ENCODE results near the gene CTDNEP1. TPM values are rescaled to one million over a fixed set of nuclear protein-coding genes. Genes with fewer than 3 reads are reported as not detected.

CTDNEP1 gene
- total RNA-seq = 100 to 1,000 TPM; 171 to 179 TPM

GRCh38 chr17:7251661-7252175 is at the start of gene CTDNEP1:
Gene CTDNEP1 (minus strand): TSS chr17:7251734. CDS start chr17:7251296, 438 bp downstream.
- ATAC-seq = peak; percentile 97 to 98
- Mint-ChIP-seq H3K27ac (peak within 1 kb of the TSS; percentile 99 to 100), H3K36me3 (peaks cover 27 to 35% of the 10 kb centered on the region in 2 donors), H3K9me3 (no peaks in the 10 kb centered on the region)
- DNase-seq (ENCODE audit: low spot score in 2 of 2) = peak in 1 of 2 donors; percentile 99

- peak; percentile 81 to 86 for DNase-seq (ENCODE audit: low spot score in 2 of 2)
- Mint-ChIP-seq H3K36me3 (peaks cover 0 to 6% of the 10 kb centered on the region in 2 donors), H3K9me3 (no peaks in the 10 kb centered on the region), H3K27ac (no peak overlapping the region)
- ATAC-seq = peak; percentile 40 to 75
These were observed 44.8 kb upstream of the CTDNEP1 start for GRCh38 chr17:7296189-7296861.

DNA sequence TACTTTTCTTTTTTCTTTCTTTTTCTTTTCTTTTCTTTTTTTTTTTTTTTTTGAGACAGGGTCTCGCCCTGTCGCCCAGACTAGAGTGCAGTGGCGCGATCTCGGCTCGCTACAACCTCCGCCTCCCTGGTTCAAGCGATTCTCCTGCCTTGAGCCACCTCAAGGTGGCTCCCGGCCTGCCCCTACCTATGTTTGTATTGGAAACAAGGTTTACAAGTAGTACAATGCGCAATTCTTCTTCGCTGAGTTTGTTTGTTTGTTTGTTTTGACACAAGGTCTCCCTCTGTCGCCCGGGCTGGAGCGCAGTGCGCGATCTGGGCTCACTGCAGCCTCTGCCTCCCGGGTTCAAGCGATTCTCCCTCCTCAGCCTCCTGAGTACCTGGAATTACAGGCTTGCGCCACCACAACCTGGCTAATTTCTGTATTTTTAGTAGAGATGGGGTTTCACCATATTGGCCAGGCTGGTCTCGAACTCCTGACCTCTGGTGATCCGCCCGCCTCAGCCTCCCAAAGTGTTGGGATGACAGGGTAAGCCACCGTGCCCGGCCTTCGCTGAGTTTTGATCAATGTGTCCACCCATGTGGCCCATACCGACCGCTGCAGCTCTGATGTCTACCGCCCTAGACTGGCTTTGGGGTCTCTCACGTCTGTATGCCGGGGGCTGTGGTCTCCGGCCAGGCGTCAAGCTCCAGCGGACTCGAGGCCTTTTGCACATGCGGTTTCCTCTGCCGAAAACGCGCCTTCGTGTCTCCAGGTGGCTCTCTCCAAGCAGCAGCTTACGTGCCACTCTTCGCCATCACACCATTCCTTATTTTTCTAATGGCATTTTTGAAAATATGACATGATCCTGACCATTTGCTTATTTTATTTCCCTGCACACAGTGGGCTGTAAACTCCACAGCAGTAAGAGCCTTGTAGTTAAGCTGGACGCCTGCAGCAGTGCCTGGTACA is 44.0 kb upstream of the CTDNEP1 start:
- H3K36me3 Mint-ChIP-seq = peaks cover 0 to 6% of the 10 kb centered on the region in 2 donors
- no peaks in the 10 kb centered on the region for H3K9me3 Mint-ChIP-seq
- peak overlapping the region in 1 of 2 donors; percentile 90 for H3K27ac Mint-ChIP-seq
- DNase-seq (ENCODE audit: low spot score in 2 of 2) (no peak), ATAC-seq (no peak)

- peak in 1 of 2 donors; percentile 80 for DNase-seq (ENCODE audit: low spot score in 2 of 2)
- peak; percentile 65 to 88 for ATAC-seq
- Mint-ChIP-seq H3K36me3 (peaks cover 0 to 6% of the 10 kb centered on the region in 2 donors), H3K9me3 (no peaks in the 10 kb centered on the region), H3K27ac (peak within 1 kb of the TSS in 1 of 2 donors; percentile 90)
These were observed 43.1 kb upstream of the CTDNEP1 start, which contains the start of gene YBX2 for GRCh38 chr17:7294614-7295153. Gene YBX2 (minus strand): TSS chr17:7294639. CDS start chr17:7294500, 139 bp downstream.

- no peak for DNase-seq (ENCODE audit: low spot score in 2 of 2)
- no peak for ATAC-seq
- no peak overlapping the region for H3K27ac Mint-ChIP-seq
- H3K9me3 Mint-ChIP-seq = no peaks in the 10 kb centered on the region
- peaks cover 0 to 6% of the 10 kb centered on the region in 2 donors for H3K36me3 Mint-ChIP-seq
These were observed 42.5 kb upstream of the CTDNEP1 start for GRCh38 chr17:7293816-7294613.

DNA sequence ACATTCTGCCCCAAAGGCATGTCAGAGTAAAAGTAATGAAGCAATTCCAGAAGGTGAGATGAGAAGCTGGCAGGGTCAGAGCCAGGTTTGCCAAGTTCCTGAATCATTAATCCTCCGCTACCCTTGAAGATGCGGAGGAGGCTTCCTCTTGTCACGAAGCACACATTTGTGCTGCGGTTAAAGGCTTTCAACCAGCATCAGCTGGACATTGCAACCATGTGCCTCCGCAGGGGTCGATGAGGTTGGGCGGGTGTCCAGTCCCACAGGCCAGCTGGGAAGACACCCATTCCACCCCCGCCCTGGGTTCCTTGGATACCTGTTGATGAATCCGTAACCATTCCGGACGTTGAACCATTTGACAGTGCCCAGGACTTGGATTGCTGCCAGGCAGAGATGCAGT is 41.6 kb upstream of the CTDNEP1 start:
- DNase-seq (ENCODE audit: low spot score in 2 of 2) (no peak), ATAC-seq (no peak)
- H3K9me3 Mint-ChIP-seq = no peaks in the 10 kb centered on the region
- H3K36me3 Mint-ChIP-seq = peaks cover 0 to 6% of the 10 kb centered on the region in 2 donors
- H3K27ac Mint-ChIP-seq = no peak overlapping the region

- ATAC-seq (no peak), DNase-seq (ENCODE audit: low spot score in 2 of 2) (no peak)
- Mint-ChIP-seq H3K36me3 (peaks cover 0 to 6% of the 10 kb centered on the region in 2 donors), H3K9me3 (no peaks in the 10 kb centered on the region), H3K27ac (no peak overlapping the region)
These were observed 41.2 kb upstream of the CTDNEP1 start for GRCh38 chr17:7292729-7293128.

DNA sequence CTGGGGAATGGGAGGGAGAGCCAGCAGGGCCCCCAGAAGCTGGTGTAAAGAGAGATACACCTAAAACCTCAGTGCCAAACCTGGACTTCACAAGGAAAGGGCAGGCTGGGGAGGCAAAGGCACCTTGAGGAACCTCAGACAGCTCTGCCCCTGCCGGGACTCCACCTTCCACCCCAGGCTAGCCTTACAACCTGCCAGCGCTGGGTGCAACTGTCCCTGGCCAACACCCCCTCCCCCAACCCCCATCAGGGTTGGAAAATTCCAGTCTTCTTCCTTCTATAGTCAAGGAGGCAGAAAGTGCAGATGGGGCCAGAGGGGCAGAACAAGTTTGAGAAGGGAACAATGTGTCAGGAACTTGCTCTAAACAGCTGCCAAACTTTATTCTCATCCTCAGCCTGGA is 40.7 kb upstream of the CTDNEP1 start:
- no peak overlapping the region for H3K27ac Mint-ChIP-seq
- ATAC-seq (no peak), DNase-seq (ENCODE audit: low spot score in 2 of 2) (no peak)
- no peaks in the 10 kb centered on the region for H3K9me3 Mint-ChIP-seq
- H3K36me3 Mint-ChIP-seq = peaks cover 0 to 6% of the 10 kb centered on the region in 2 donors

DNA sequence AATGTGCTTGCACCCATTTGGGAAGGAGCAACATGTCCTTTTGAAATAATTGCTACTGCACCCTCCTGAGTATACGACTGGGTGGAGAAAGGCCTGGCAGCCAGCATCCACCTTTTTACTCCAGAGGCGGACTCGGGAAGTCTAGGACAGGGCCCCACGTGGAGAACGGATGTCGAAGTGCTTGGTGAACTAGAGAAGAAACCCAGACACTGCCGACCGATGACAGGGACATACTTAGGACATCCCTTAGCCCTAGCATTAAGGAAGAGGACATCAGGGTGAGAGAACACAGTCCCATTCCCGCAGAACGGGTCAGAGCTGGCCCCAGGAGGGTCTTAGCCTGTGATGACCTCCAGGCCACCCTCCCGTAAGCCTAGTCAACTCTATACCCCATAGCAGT is 39.2 kb upstream of the CTDNEP1 start:
- Mint-ChIP-seq H3K36me3 (peaks cover 0 to 6% of the 10 kb centered on the region in 2 donors), H3K27ac (no peak overlapping the region), H3K9me3 (no peaks in the 10 kb centered on the region)
- no peak for DNase-seq (ENCODE audit: low spot score in 2 of 2)
- ATAC-seq = no peak

- H3K36me3 Mint-ChIP-seq = peaks cover 0 to 1% of the 10 kb centered on the region in 2 donors
- ATAC-seq = no peak
- H3K9me3 Mint-ChIP-seq = no peaks in the 10 kb centered on the region
- no peak for DNase-seq (ENCODE audit: low spot score in 2 of 2)
- no peak overlapping the region for H3K27ac Mint-ChIP-seq
These were observed 38.6 kb upstream of the CTDNEP1 start for GRCh38 chr17:7290166-7290565.

DNA sequence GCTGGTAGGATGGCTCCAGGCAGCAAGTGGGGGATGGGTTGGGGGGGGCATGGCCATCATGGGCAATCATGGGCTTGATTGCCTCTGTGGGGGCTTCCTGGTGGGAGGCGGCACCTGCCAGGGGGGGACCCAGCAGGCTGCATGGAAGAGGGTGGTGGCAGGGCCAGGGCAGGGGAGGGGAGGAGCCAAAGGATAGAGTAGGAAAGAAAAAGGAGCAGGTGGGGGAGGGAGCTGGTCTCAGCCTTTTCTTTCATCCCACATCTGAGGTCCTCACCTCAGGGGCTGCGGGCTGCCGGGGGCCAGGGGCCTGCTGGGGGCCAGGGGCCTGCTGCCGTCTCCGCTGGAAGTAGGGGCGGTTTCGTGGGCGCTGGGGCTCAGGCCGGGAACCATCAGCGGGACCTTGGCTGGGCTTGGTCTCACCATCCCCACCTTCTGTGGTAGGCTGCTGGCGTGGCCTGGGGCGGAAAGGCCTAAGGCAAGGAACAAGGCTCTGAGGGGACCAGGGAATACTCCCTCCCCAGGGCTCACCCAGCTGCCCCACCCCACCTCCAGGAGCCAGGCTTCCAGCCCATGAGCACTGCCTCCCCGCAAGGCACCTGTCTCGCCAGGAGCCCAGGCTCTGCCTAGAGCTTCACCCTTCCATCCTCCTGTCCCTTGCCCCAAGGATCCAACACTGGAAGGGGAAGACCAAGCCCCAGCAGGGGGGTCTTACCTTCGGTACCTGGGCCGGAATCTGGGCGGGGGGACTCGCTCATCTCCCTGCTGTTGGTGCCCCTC is 37.9 kb upstream of the CTDNEP1 start:
- DNase-seq (ENCODE audit: low spot score in 2 of 2) (no peak), ATAC-seq (no peak)
- no peak overlapping the region for H3K27ac Mint-ChIP-seq
- H3K36me3 Mint-ChIP-seq = no peaks in the 10 kb centered on the region
- no peaks in the 10 kb centered on the region for H3K9me3 Mint-ChIP-seq

GRCh38 chr17:7285679-7286078 is 34.1 kb upstream of the CTDNEP1 start:
- ATAC-seq = no peak
- H3K36me3 Mint-ChIP-seq = no peaks in the 10 kb centered on the region
- no peak for DNase-seq (ENCODE audit: low spot score in 2 of 2)
- H3K9me3 Mint-ChIP-seq = no peaks in the 10 kb centered on the region
- no peak overlapping the region for H3K27ac Mint-ChIP-seq

DNA sequence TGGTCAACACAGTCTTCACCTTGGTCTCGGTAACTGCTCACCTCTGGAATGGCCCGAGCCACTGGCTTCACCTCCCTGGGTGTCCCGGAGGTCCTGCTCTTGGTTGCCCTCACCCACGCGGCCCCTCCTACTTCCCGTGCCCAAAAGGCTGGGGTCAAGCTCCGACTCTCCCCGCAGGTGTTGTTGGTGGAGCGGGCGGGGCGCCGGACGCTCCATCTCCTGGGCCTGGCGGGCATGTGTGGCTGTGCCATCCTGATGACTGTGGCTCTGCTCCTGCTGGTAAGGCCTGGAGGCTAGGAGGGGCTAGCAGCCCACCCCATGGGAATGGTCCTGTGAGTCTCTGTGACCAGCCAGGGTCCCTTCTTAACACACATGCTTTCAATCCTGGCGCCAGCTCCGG is 33.4 kb upstream of the CTDNEP1 start:
- Mint-ChIP-seq H3K36me3 (no peaks in the 10 kb centered on the region), H3K27ac (no peak overlapping the region), H3K9me3 (no peaks in the 10 kb centered on the region)
- ATAC-seq (no peak), DNase-seq (ENCODE audit: low spot score in 2 of 2) (no peak)

DNA sequence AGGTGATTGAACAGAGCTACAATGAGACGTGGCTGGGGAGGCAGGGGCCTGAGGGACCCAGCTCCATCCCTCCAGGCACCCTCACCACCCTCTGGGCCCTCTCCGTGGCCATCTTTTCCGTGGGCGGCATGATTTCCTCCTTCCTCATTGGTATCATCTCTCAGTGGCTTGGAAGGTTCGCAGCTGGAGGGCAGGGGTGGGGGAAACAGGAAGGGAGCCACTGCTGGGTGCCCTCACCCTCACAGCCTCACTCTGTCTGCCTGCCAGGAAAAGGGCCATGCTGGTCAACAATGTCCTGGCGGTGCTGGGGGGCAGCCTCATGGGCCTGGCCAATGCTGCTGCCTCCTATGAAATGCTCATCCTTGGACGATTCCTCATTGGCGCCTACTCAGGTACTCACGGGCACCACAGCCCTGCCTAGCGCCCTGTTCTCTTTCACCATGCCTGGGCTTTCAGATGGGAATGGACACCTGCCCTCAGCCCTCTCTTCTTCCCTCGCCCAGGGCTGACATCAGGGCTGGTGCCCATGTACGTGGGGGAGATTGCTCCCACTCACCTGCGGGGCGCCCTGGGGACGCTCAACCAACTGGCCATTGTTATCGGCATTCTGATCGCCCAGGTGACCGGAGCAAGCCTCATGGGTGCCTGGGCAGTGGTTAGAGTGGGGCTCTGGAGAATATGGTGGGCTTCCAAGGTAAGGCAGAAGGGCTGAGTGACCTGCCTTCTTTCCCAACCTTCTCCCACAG is 32.1 kb upstream of the CTDNEP1 start:
- no peaks in the 10 kb centered on the region for H3K9me3 Mint-ChIP-seq
- no peak overlapping the region for H3K27ac Mint-ChIP-seq
- DNase-seq (ENCODE audit: low spot score in 2 of 2) = no peak
- ATAC-seq = no peak
- no peaks in the 10 kb centered on the region for H3K36me3 Mint-ChIP-seq

DNA sequence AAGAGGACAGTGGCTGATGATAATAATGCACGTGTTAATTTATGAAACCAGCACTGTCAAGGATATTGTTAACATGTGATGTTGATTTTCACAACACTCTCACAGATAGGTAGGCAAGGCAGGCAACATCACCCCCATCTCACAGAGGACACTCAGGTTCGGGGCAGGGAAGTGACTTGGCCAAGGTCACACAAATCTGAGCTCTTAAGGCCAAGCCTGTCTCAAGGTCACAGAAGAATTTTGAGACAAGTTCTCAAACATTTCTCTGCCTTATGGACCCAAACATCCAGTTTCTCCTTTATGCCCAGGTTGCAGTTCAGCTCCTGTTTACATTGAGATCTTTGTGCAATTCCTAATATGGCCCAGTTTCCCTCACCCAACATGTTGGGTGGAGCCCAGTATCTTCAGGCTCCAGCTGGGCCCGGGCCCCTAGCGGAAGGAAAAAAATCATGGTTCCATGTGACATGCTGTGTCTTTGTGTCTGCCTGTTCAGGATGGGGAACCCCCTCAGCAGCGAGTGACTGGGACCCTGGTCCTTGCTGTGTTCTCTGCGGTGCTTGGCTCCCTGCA is 31.3 kb upstream of the CTDNEP1 start:
- H3K36me3 Mint-ChIP-seq = no peaks in the 10 kb centered on the region
- DNase-seq (ENCODE audit: low spot score in 2 of 2) (no peak), ATAC-seq (no peak)
- no peaks in the 10 kb centered on the region for H3K9me3 Mint-ChIP-seq
- H3K27ac Mint-ChIP-seq = no peak overlapping the region
